ENCODE measurements around the gene CC2D1B. TPM values are rescaled to one million over a fixed set of nuclear protein-coding genes. Genes with fewer than 3 reads are reported as not detected.
A peak's percentile ranks its signal among the peaks of the same experiment; 100 is the strongest.

CC2D1B gene
- polyA plus RNA-seq, 1 experiment, result 18.9 TPM

- peak; percentile 67 for TF ChIP-seq CTCF (IDR thresholded peaks at IDR 0.05; ENCODE audit: insufficient read depth, low read depth, low read length)
- ChIA-PET POLR2A (interaction anchor here (1.0 kb wide), 1 partner anchor 148 kb away, joined by 3 read pairs; the partner anchor contains the start of gene TUT4), CTCF (interaction anchor here (0.7 to 1.0 kb wide), 5 partner anchors 9 to 554 kb away, joined by 3 to 4 read pairs (median 3); no protein-coding TSS in a partner anchor)
- peak; percentile 72 for DNase-seq (ENCODE audit: low read depth)
- peak within 1 kb of the TSS; percentile 62 for H3K4me3 ChIP-seq (ENCODE audit: low read depth, low read length)
- H3K27me3 ChIP-seq (ENCODE audit: control insufficient read depth, insufficient read depth, low read length), result no peaks in the 10 kb centered on the region
- H3K36me3 ChIP-seq (ENCODE audit: control insufficient read depth, insufficient read depth, low read length), result peaks cover 7% of the 10 kb centered on the region
These were observed 38.3 kb upstream of the CC2D1B start, which contains the start of the genes ORC1 and PRPF38A for GRCh38 chr1:52404116-52404974. ORC1 (minus strand) TSS chr1:52404423; CDS start chr1:52402223, 2,200 bp downstream. PRPF38A (plus strand) TSS chr1:52404602; CDS start chr1:52404750, 148 bp downstream.

- no peak for TF ChIP-seq CTCF (IDR thresholded peaks at IDR 0.05; ENCODE audit: insufficient read depth, low read depth, low read length)
- CTCF ChIA-PET, result interaction anchor here (0.7 to 1.0 kb wide), 2 partner anchors 300 to 555 kb away, joined by 3 to 4 read pairs; no protein-coding TSS in a partner anchor
- Histone ChIP-seq H3K4me3 (ENCODE audit: low read depth, low read length) (peak overlapping the region; percentile 62), H3K27me3 (ENCODE audit: control insufficient read depth, insufficient read depth, low read length) (no peaks in the 10 kb centered on the region), H3K36me3 (ENCODE audit: control insufficient read depth, insufficient read depth, low read length) (peaks cover 4% of the 10 kb centered on the region)
- POLR2A ChIA-PET, result interaction anchor here (1.0 kb wide), 1 partner anchor 149 kb away, joined by 3 read pairs; the partner anchor contains the start of gene TUT4
- no peak for DNase-seq (ENCODE audit: low read depth)
These were observed 37.6 kb upstream of the CC2D1B start for GRCh38 chr1:52403566-52404115.

GRCh38 chr1:52402860-52403240, 36.8 kb upstream of the CC2D1B start:
- H3K27me3 ChIP-seq (ENCODE audit: control insufficient read depth, insufficient read depth, low read length), result no peaks in the 10 kb centered on the region
- no peaks in the 10 kb centered on the region; the same call in 1 of the 2 replicates for H3K36me3 ChIP-seq (ENCODE audit: control insufficient read depth, insufficient read depth, low read length)
- no peak for DNase-seq (ENCODE audit: low read depth)
- H3K4me3 ChIP-seq (ENCODE audit: low read depth, low read length), result no peak overlapping the region
- CTCF ChIA-PET, result no interaction called here
- POLR2A ChIA-PET, result no interaction called here
- no peak for TF ChIP-seq CTCF (IDR thresholded peaks at IDR 0.05; ENCODE audit: insufficient read depth, low read depth, low read length)

GRCh38 chr1:52400131-52400530, 34.1 kb upstream of the CC2D1B start:
- ChIA-PET CTCF (no interaction called here), POLR2A (no interaction called here)
- no peak for TF ChIP-seq CTCF (IDR thresholded peaks at IDR 0.05; ENCODE audit: insufficient read depth, low read depth, low read length)
- no peaks in the 10 kb centered on the region; the same call in 1 of the 2 replicates for H3K36me3 ChIP-seq (ENCODE audit: control insufficient read depth, insufficient read depth, low read length)
- no peaks in the 10 kb centered on the region for H3K27me3 ChIP-seq (ENCODE audit: control insufficient read depth, insufficient read depth, low read length)
- no peak overlapping the region for H3K4me3 ChIP-seq (ENCODE audit: low read depth, low read length)
- no peak for DNase-seq (ENCODE audit: low read depth)

GRCh38 chr1:52399629-52400028, 33.6 kb upstream of the CC2D1B start:
- H3K27me3 ChIP-seq (ENCODE audit: control insufficient read depth, insufficient read depth, low read length), result no peaks in the 10 kb centered on the region
- H3K4me3 ChIP-seq (ENCODE audit: low read depth, low read length), result no peak overlapping the region
- no peak for TF ChIP-seq CTCF (IDR thresholded peaks at IDR 0.05; ENCODE audit: insufficient read depth, low read depth, low read length)
- POLR2A ChIA-PET, result no interaction called here
- DNase-seq (ENCODE audit: low read depth), result no peak
- CTCF ChIA-PET, result no interaction called here
- H3K36me3 ChIP-seq (ENCODE audit: control insufficient read depth, insufficient read depth, low read length), result no peaks in the 10 kb centered on the region; the same call in 1 of the 2 replicates
